Kidney epithelial cell (primary cell): Measurements from ENCODE around the gene SULT2B1. TPM values are rescaled to one million over a fixed set of nuclear protein-coding genes. Genes with fewer than 3 reads are reported as not detected.

ENCODE experiments used
- DNase-seq: peaks from one replicate; pipeline ENCODE4 v3.0.0-alpha.2; 2010; ENCODE audit warnings: low read depth
- H3K27me3 ChIP-seq: 2 replicates; pipeline ENCODE4 v1.6.0; 2011; ENCODE audit warnings: low read length; ENCODE audit not compliant: control insufficient read depth, insufficient read depth
- H3K36me3 ChIP-seq: 2 replicates; pipeline ENCODE4 v1.5.1; 2011; ENCODE audit warnings: low read length; ENCODE audit not compliant: control insufficient read depth, insufficient read depth
- H3K4me3 ChIP-seq: 2 replicates; pipeline ENCODE4 v1.5.1; 2011; ENCODE audit warnings: low read depth, mild to moderate bottlenecking, control low read depth, low read length
- CTCF ChIP-seq: IDR thresholded peaks from 2 replicates; pipeline ENCODE4 v1.5.1; 2011; ENCODE audit warnings: mild to moderate bottlenecking, moderate library complexity, low read length, control low read depth, inconsistent platforms; ENCODE audit not compliant: insufficient read depth, poor library complexity, severe bottlenecking
- total RNA-seq: library from RNA; depleted of rRNA; stranded (reverse); fragments of >200 nt; gene quantifications from 2 replicates; pipeline ENCODE4 v1.2.3, GENCODE V29; 2015

The SULT2B1 gene
- total RNA-seq, 1 donor from 2014 or later, result 0.50 TPM

- Histone ChIP-seq H3K4me3 (no peak overlapping the region), H3K27me3 (no peaks in the 10 kb centered on the region), H3K36me3 (peaks cover 5% of the 10 kb centered on the region)
- no peak for DNase-seq
- TF ChIP-seq CTCF, result no peak
Observed at GRCh38 chr19:48613024-48613851, 61.3 kb downstream of the SULT2B1 start.

- Histone ChIP-seq H3K27me3 (no peaks in the 10 kb centered on the region), H3K4me3 (no peak overlapping the region), H3K36me3 (peaks cover 5% of the 10 kb centered on the region)
- DNase-seq, result no peak
- no peak for TF ChIP-seq CTCF
Observed at GRCh38 chr19:48613852-48614435, 62.0 kb downstream of the SULT2B1 start.

GRCh38 chr19:48614436-48615230 lies 62.7 kb downstream of the SULT2B1 start, which contains the start of gene FAM83E:
TSS of gene FAM83E (minus strand) at chr19:48615076. CDS start at chr19:48613372, 1,704 bp downstream.
- DNase-seq, result no peak
- TF ChIP-seq CTCF, result no peak
- Histone ChIP-seq H3K36me3 (peaks cover 5% of the 10 kb centered on the region), H3K27me3 (no peaks in the 10 kb centered on the region), H3K4me3 (no peak within 1 kb of the TSS)

GRCh38 chr19:48615231-48616040 lies 63.5 kb downstream of the SULT2B1 start:
- TF ChIP-seq CTCF, result no peak
- no peak for DNase-seq
- Histone ChIP-seq H3K27me3 (no peaks in the 10 kb centered on the region), H3K36me3 (peaks cover 5% of the 10 kb centered on the region), H3K4me3 (no peak overlapping the region)

GRCh38 chr19:48616041-48616436 lies 64.1 kb downstream of the SULT2B1 start:
- Histone ChIP-seq H3K36me3 (peaks cover 5% of the 10 kb centered on the region), H3K4me3 (no peak overlapping the region), H3K27me3 (no peaks in the 10 kb centered on the region)
- no peak for DNase-seq
- TF ChIP-seq CTCF, result no peak
